Bronchial epithelial cell (primary cell): ENCODE measurements around the gene JMJD1C. TPM values are rescaled to one million over a fixed set of nuclear protein-coding genes. Genes with fewer than 3 reads are reported as not detected.
A peak's percentile ranks its signal among the peaks of the same experiment; 100 is the strongest.

Experiments
- DNase-seq: peaks from one replicate; pipeline ENCODE4 v3.0.0-alpha.2; 2010; ENCODE audit warnings: low read depth
- FAIRE-seq: peaks from 2 replicates; lab custom pipeline; 2011; peaks lifted over from hg19 to GRCh38; lab: Jason Lieb, UNC
- H3K27me3 ChIP-seq: 2 replicates; pipeline ENCODE4 v1.5.1; 2011; ENCODE audit warnings: low read length; ENCODE audit not compliant: control insufficient read depth, insufficient read depth
- H3K36me3 ChIP-seq: 2 replicates; pipeline ENCODE4 v1.5.1; 2011; ENCODE audit warnings: low read length; ENCODE audit not compliant: control insufficient read depth, insufficient read depth
- H3K4me3 ChIP-seq: 2 replicates; pipeline ENCODE4 v1.5.1; 2011; ENCODE audit warnings: mild to moderate bottlenecking, low read depth, low read length, control low read depth
- total RNA-seq: library from RNA; depleted of rRNA; stranded (reverse); fragments of >200 nt; gene quantifications from 2 replicates; pipeline ENCODE4 v1.2.1, GENCODE V29; 2014
- TF ChIP-seq, protein P1 (sequence below): IDR thresholded peaks from 2 replicates; pipeline ENCODE4 v1.5.1; 2011; ENCODE audit warnings: mild to moderate bottlenecking, moderate library complexity, low read length, control low read depth, inconsistent platforms; ENCODE audit not compliant: insufficient read depth, severe bottlenecking

The JMJD1C gene
- total RNA-seq, 1 donor from 2014 or later, result 72.1 TPM

DNA sequence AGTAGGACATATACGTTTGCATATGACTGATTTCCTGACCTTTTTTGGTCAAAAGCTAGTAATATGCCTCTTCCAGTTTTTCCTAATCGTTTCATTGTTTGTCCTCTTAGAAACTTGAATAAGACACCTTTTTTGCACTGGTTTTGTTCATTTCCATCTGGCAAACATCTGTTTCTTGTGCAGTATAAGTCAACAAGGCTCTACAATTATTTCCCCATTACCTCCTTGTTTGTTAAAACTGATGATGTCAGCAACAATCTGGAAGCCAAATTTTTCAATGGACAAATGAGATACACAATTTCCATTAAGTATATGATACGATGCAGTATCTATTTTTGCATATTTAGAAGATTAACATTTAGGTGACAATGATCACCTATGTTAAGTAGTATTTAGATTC, 183.8 kb downstream of the JMJD1C start:
- DNase-seq, result no peak
- no peak for FAIRE-seq
- H3K36me3 ChIP-seq, result no peaks in the 10 kb centered on the region
- H3K4me3 ChIP-seq, result no peak overlapping the region
- TF ChIP-seq, protein P1, sequence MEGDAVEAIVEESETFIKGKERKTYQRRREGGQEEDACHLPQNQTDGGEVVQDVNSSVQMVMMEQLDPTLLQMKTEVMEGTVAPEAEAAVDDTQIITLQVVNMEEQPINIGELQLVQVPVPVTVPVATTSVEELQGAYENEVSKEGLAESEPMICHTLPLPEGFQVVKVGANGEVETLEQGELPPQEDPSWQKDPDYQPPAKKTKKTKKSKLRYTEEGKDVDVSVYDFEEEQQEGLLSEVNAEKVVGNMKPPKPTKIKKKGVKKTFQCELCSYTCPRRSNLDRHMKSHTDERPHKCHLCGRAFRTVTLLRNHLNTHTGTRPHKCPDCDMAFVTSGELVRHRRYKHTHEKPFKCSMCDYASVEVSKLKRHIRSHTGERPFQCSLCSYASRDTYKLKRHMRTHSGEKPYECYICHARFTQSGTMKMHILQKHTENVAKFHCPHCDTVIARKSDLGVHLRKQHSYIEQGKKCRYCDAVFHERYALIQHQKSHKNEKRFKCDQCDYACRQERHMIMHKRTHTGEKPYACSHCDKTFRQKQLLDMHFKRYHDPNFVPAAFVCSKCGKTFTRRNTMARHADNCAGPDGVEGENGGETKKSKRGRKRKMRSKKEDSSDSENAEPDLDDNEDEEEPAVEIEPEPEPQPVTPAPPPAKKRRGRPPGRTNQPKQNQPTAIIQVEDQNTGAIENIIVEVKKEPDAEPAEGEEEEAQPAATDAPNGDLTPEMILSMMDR, result no peak
- H3K27me3 ChIP-seq, result no peaks in the 10 kb centered on the region

DNA sequence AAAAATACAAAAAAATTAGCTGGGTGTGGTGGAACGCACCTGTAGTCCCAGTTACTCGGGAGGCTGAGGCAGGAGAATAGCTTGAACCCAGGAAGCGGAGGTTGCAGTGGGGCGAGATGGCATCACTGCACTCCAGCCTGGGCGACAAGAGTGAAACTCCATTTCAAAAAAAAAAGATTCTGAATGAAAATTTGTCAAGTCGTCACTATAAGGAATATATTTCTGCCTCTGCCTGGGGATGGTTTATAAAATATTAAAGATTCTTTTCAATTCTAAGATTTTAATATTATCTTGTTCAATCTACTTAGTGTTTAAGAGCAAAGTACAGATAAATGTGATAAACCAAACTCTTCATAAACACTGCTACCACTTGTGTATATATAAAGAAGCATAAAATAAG, 185.4 kb downstream of the JMJD1C start:
- no peak for FAIRE-seq
- H3K27me3 ChIP-seq, result no peaks in the 10 kb centered on the region
- TF ChIP-seq, protein P1, result no peak

DNA sequence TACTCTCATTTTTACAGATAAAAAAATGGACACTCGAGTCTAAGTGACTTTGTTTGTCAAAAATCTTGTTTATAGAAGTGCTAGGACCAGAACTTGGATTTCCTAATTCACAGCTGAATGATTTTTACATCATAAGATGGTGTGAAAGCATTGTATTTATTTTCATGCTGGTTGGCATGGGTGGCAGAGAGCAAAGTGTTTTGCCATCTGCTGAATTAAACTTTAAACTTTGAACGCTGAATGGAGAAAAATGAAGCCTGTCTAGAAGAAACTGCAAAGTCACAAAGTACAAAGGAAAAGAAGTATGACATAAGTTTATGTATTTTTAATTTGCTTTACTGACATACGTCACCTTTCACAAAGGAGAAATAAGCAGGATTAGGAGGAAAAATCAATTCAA, 190.7 kb downstream of the JMJD1C start:
- FAIRE-seq, result no peak

More for the DNA sequence above, 185.4 kb downstream of the JMJD1C start:
- DNase-seq, result no peak
- Histone ChIP-seq H3K36me3 (no peaks in the 10 kb centered on the region), H3K4me3 (no peak overlapping the region)

DNA sequence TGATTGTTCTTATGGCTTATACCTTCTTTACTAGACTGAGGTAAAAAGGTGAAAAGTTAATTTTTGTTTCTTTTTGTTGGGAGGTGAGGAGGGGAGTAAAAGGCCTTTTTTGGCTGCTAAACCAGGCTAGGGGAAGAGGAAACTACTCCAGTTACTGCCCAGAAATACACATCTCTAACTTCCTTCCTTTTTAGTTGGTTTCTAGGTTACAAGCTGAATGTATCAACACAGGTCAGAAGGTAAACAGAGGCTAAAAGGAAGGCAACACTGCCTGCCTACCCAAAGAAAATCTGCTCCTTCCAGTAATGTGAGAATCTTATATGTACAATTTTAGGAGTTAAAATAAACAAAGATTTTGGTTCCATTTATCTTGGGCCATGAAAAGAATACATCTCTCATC, 192.2 kb downstream of the JMJD1C start:
- TF ChIP-seq, protein P1, result no peak
- FAIRE-seq, result no peak

More for the DNA sequence above, 190.7 kb downstream of the JMJD1C start:
- H3K36me3 ChIP-seq, result no peaks in the 10 kb centered on the region
- H3K4me3 ChIP-seq, result no peak overlapping the region
- no peaks in the 10 kb centered on the region for H3K27me3 ChIP-seq
- TF ChIP-seq, protein P1, result no peak
- DNase-seq, result no peak

DNA sequence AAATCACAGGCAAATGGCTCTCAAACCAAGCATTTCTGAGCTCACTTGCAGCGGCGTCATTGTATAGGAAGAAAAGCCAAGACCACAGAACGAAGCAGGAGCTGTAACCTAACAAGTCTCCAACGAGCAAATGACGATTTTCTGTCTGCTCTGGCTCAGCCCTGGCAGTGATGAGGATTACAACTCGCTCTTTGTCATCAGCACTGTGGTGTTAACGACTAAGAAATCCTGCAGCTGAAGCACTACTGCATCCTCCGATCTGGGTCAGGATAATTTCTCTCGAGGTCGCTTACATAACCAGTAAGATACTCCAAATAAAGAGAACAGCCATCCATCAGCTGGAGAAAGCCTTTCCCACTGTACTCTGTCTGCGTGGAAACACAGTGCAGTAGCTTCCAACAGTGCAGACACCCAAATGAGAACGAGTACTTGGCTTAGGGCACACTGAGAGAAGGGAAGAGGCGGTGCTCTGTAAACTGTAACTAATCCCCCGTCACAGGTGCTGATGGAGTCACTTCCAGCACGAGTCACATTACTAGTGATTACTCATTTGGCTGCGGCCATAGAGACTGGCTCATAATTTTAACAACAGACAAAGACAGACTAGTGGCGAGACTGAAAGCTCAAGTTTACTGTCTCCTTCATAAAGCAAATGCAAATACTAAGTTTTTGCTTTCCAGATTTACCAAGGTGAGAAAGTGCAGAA, 196.8 kb downstream of the JMJD1C start:
- H3K36me3 ChIP-seq, result no peaks in the 10 kb centered on the region
- peak; percentile 88 for FAIRE-seq
- TF ChIP-seq, protein P1, result peak; percentile 37

More for the DNA sequence above, 192.2 kb downstream of the JMJD1C start:
- H3K4me3 ChIP-seq, result no peak overlapping the region
- peak; percentile 42 for DNase-seq
- no peaks in the 10 kb centered on the region for H3K27me3 ChIP-seq
- H3K36me3 ChIP-seq, result no peaks in the 10 kb centered on the region

More for the DNA sequence above, 196.8 kb downstream of the JMJD1C start:
- Histone ChIP-seq H3K4me3 (peak overlapping the region; percentile 61), H3K27me3 (no peaks in the 10 kb centered on the region)
- DNase-seq, result peak; percentile 97
